HG03378 (cell line): ENCODE data around the gene PTPRJ.
A peak's percentile ranks its signal among the peaks of the same experiment; 100 is the strongest.

Source experiments
- ATAC-seq: cut with Tn5 transposase; IDR thresholded peaks from one replicate; pipeline ENCODE4 v1.9.1; 2021; ENCODE audit warnings: mild to moderate bottlenecking, moderate library complexity; ENCODE audit not compliant: unreplicated experiment

The PTPRJ gene

DNA sequence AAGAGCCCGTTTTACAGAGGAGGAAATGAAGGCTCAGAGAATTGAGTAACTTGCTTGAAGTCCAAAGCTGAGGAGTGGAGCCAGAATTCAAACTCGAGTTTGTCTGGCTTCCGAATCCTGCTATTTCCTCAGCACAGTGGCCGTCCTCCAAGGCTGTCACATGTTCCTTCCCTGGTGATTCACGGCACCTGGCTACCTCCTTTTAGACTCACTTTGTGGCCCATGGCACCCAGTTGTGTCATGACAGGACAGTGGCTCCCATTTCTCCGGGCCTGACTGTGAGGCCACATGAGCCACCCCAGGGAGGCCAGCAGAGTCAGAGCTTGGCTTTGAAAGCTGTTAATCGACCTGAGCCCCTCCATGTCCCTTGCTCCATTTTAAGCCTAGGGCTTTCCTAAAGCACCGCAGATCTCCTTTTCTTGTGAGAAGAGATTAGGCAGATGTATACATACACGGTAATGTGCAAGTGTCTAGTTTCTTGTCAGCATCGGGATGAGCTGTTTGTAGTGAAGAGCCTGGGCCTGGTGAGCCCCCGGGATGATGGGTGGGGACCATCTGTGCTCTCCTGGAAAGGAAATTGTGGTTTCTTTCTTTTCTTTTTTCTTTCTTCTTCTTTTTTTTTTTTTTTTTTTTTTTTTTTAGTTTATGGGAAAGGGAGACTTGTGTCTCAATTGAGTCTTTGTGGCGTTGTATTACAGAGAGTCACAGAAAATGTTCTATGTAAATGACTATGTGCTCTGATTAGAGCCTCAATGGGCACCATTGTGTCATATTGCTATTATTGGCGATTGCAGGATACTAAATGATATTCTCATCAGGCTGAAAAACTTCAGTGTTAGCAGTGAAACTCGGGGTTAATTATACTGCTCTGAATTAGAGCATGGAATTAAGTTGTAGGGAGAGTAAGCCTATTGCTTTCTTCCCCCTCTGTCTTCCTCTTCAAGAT is 54.8 kb downstream of the PTPRJ start:
- ATAC-seq = no peak

DNA sequence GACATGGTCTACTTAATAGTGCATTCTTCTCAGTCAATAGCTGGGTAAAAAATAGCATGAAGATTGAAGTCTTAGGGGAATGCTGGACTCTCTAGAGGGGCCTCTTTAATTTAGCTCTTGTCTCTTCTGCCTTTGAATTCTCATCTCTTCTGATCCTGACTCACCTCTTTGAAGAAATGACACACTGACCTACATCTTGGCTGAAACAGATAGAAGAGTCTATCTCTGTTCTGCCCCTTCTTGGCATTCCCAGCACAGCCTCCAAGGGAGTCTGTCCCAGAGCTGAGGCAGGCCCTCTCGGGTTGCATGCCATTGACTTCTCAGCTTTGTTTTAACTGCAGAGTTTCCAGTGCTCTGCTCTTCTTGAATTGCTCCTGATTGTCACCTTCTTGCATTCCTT is 55.7 kb downstream of the PTPRJ start:
- no peak for ATAC-seq

DNA sequence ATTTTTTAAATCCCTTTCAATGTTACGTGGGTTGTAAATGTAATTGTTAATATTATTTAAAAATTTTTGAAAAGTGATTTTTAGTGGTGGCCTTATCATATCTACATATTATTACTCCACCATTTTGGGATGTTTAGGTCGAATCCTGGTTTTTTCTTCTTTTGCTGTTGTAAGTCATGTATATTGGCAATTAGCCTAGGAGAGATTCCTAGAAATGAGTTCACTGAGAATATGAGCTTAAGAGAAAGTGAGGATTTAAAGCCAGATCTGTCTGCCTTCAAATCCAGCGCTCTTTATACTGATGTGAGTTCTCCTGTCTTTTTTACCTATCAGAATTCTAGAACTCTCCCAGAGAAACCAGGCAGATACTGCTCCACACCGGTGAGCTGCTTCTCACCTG is 56.1 kb downstream of the PTPRJ start:
- no peak for ATAC-seq

DNA sequence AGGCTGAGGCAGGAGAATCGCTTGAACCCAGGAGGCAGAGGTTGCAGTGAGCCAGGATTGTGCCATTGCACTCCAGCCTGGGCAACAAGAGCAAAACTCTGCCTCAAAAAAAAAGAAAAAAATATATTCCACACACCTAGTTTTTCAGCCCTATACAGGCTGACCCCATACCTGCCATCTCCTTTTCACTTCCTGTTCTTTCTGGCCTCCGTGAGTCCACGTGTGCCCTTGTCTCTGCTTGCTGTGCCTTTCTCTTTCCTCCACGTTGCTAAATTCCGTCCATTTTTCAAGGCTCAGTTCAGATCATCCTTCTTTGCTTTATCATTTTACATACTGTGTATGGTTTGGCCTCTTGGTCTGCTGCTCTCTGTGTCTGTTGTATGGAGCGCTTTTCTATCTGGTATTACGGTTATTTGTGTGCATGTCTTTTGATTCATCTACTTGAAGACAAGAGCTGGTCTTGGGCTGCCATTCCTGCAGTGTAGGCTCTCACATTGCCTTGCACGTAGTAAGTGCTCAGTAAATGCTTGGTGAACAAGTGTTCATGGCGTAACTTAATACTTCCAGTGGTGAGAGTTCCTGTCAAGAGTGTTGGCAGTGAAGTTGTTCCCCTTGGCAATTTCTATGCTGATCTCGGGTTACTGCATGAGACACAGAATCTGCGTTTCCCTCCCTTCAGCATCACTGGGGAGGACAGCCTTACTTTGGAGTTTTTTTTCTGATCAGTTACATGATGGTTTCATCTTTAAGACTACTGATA is 57.5 kb downstream of the PTPRJ start:
- ATAC-seq = no peak

DNA sequence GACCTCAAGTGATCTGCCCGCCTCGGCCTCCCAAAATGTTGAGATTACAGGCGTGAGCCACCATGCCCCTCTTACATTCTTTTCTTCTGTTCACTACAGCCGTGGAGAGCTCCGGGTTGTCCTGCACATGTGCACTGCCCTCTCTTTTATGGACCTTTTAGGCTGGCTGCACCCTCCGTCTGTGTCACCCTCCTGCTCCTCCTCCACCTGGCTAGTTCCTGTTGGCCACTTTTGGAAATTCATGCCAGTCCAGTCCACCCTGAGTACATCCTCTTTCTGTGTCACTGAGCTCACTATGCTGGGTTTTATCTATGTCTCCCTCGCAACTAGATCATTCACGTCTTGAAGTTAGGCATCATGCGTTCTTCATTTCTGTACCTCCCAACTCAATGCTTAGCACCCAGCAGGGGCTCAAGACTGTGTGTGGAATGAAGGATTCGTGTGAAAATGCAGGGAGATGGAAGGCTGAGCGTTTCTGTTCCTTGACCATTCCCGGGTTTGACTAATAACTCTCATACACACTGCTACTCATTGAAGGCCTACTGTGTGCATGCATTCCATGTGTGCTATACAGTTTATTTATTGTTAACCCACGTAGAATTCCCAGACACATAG is 60.6 kb downstream of the PTPRJ start:
- no peak for ATAC-seq

DNA sequence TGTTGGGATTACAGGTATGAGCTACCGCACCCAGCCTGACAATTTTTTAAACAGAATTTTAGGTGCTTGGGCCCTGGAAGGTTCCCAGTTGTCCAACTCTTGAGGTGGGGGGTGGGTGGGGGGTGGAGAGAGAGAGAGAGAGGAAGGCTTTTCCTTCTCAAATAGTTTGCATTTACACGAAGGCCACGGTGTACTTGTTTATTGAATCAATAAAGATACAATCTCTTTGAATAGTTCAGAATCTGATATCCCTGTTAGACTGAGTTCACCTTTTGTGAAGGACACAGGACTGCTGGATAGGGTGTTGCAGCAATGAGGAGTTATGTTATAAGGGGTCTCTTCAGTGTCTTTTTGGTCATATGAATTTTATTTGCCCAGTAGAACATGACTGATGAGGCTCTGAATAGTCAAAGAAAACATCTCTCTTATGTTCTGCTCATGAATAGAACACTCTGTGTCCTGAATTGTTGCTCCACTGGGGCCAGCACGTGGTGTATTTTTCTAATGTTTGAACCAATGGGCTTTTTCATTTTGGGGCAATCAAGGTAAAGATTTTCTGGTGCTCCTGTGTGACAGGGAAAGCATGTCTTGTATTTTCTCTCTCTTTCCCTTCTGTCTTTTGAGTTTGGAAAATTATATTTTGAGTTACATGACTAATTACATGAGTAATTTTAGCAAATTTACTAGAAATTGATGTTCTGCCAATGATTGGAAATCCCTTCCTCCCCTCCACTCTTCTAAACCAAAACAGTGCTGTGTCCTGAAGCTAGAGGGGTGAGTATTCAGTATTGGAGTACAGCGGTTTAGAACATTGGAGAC is 61.7 kb downstream of the PTPRJ start:
- ATAC-seq = no peak

DNA sequence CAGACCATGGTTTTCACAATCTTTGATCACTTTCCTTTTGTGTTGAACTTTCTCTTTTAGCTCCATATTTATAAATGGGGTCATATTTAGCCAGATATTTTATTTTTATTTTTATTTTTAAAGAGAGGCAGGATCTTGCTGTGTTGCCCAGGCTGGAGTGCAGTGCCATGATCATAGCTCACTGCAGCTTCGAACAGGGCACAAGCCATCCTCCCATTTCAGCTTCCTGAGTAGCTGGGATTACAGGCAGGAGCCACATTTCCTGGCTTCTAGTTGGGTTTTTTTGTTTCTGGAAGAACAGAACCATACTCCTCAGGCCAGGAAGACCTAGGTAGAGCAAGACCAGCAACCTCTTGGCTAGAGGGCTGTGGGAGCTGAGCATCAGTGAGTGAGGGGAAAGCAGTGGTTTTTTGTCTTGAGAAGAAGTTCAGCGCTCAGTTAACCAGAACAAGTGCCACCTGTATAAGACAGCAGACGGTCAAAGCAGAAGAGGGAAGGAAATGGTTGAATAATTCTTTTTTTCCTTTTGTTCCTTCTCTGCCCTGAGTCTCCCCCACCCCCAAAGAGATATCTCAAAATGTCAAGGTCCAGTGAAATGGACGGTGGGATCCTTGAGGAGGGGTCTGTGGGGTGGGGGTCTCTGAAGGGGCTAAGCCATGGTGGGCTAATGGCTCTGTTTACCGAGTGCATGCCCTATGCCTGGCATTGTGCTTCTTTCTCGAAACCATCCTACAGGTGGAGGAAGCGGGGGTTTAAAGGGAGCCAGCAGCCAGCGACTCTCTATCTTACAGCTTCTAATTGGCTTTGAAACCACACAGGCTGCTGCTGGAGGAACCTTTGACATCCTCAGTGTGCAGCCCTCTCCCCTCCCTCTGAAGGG is 63.0 kb downstream of the PTPRJ start:
- ATAC-seq = no peak

DNA sequence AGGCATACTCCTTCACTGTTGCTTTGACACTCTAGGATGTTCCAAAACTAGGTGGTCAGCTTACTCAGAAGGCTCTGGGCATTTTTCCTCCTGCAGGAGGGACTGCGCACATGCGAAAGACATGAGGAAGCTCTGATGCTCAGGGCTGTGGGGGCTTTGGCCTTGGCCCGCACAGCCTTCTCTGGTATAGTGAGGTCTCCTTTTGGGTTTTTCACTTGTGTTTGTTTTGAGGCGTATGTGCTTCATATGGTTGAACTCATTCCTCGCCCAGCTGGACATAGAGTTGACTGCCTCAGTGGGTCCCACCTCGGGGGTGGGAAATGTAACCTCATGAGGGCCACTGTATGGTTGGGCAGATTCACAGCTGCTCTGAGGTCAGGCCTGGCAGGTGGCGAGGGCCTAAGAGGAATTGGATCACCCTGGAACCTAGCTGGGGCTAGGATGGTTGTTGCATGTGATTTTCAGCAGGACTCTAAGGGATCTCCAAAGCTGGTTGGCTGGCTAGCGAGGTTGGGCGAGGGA is 63.7 kb downstream of the PTPRJ start:
- no peak for ATAC-seq

DNA sequence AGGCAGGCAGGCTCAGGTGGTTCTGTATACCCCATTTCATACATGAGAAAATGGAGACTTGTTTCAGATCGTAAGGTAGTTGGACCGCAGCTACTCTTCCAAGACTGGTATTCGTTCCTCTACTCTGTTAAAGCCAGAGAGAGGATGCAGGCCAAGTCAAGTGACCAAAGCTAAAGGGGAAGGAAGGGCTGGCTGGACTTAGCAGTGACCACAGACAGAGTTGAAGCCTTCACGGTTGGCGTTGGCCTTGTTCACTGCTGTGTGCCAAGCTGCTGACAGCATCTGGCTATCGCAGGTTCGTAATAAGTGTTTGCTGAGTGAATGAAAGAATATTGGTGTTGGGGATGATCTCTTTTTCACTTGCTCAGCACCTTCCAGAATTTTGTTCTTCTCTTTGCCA is 64.2 kb downstream of the PTPRJ start:
- ATAC-seq = no peak

DNA sequence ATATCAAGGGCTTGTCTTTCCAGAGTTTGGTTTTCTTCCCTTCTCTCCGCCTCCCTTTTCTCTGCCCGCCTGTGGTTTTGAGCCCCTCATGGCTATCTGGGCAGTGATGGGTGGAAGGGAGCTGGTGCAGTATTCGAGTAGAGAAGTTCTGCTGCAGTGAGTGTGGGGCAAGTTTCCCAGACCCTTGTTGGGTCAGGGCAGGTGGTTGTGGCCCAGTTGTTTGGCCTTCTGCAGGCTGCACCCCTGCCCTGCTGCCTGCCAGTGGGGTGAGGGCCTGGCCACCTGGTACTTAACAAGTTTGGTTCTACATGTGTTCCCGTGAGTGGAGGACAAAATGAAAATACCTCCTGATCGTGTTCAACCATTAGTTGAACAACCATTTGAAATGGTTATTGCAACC is 65.2 kb downstream of the PTPRJ start:
- ATAC-seq = no peak

DNA sequence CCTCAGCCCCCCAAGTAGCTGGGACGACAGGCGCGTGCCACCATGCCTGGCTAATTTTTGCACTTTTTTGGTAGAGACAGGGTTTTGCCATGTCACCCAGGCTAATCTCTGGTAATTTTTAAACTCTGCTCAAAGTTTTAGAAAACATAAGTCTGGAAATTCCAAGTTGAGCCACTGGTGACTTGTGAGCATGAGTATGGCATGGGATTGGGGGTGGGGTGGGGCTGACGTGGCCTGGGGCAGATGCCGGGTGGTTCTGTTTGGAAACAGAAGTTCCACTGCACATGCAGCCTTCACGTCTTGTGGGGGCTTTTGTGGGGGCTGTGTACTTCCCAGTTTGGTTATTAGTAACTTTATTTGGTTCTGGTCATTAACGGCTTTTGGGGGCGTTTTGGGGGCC is 67.3 kb downstream of the PTPRJ start:
- ATAC-seq = no peak

DNA sequence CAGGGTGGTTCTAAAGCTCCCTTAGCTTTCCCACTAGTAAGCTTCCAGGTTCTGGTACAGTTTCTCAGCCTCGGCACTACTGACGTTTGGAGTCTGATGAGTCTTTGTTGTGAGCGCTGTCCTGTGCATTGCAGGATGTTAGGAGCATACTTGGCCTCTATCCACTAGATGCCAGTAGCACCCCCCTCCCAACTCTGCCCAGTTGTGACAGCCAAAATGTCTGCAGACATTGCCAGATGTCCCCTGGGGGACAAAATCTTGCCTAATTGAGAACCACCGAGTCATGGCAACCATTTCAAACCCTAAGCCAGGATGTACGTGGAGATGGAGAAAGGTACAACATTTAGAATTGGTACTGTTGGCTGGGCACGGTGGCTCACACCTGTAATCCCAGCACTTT is 68.7 kb downstream of the PTPRJ start:
- no peak for ATAC-seq

DNA sequence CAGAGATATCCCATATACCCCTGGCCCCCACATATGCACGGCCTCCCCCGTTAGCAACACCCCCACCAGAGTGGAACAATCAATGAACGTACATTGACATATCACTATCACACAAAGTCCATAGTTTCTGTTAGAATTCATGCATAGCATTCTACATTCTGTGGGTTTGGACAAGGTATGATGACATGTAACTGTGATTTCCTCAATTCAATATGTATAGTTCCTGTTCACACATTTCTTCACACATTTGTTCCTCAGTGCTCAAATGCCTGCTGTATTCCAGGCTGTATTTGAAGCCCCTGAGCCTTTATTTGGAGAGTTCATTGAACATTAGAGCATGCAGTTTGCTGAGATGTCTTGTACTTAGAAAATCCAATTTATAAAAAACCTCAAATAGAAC is 69.9 kb downstream of the PTPRJ start:
- ATAC-seq = no peak

DNA sequence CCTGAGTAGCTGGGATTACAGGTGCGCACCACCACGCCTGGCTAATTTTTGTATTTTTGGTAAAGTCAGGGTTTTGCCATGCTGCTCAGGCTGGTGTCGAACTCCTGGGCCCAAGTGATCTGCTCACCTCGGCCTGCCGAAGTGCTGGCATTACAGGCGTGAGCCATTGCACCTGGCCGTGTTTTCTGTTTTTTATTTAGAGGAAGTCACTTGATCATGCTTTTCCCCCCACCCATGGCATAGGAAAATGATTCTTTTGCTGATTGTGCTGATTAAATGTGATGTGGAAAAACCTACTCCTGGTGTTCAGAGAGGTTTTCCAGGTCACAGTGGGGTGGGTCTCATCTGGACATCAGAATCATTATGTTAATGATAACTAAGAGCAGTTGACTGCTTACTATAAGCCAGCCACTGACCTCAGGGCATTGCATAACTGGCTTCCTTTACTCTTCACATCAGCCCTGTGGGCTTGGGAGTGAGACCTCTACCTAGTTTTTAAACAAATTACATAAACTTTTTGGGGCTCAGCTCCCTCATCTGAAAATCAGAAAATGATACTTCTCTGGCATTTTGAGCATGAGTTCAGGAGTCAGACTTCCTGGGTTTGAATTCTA is 71.0 kb downstream of the PTPRJ start:
- ATAC-seq = no peak

DNA sequence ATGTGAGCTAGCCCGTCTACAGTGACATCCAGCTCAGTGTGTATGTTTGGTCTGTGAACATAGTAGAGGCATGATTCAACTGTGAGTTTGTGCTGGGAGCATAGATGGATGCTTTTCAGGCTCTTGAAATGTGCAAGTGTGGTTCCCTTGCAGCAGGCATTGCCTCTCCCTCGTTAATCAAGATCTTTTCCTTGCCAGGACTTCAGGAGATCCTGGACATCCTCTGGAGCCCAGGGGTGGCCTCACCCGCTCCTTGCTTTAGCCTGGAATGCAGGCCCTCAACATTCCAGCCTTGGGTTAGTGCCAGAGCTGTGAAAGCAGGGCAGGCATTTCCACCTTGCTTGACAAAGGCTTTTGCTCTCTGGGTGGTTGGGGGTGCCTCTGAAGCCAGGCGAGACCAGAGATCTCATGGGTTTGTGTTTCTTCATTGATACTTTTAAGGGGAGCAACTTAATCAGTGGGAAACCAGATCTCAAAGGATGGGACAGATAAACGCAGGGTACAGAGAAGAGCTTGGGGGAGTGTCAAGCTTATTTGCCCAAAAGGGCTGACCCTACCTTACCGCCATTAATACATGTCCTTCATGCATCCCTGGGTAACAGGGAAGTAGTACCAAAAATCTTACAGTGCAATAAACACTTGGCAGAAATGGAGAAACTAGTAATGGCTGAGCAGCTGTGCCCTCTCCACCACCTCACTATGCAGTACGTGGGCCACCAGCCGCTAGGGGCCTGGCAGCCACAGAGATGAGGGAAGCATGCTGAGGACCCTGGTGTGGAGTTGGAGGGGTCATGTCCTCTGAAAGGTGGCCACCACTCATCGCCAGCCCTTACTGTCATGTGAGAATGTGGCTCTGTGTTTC is 72.1 kb downstream of the PTPRJ start:
- ATAC-seq = no peak

DNA sequence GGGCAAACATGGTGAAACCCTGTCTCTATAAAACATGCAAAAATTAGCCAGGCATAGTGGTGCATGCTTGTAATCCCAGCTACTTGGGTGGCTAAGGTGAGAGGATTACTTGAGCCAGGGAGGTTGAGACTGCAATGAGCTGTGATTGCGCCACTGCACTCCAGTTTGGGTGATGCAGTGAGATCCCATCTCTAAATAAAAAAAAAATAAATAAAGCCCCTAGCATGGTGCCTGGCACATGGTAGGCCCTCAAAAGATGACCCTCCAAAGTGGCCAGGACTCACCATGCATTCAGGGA is 74.6 kb downstream of the PTPRJ start:
- ATAC-seq = no peak

DNA sequence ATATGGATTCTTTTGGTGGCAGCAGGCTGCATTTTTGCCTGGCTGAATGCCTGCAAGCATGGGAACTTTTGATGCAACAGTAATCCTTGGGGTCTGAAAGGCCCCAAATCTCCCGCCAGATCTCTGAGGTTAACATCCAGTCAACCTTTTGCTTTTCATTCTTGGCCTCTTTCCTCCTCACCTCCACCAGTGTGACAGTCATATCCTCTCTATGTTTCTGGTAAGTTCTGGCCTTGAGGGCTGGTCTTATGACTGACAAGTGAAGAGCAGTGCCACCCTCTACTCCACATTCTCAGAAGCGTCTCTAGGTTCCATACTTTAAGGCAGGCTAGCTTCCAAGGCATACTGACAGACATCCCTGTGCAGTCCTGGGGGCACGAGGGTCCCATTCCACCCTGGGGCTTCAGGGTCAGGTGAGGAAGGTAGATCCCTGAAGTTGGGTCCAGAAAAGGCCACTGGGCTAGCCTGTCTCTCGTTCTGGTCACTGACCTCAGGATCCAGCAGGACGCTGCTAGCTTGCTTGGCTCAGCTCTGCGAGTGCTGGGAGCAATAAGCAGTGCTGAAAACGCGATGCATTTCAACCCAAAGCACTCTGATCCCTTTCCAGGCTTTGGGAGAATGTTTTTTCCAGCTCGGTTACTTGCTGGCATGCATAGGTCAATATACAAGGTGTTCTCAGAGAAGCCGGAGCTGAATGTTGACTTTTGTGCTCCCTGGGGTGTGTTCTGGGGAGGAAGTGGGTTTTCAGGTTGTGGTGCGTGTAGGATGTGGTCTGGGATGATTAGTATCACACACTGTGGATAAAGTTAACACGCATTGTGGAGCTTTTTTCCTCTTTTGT is 75.2 kb downstream of the PTPRJ start:
- peak; percentile 53 for ATAC-seq
